ENCODE measurements around the gene TLR10. TPM values are rescaled to one million over a fixed set of nuclear protein-coding genes. Genes with fewer than 3 reads are reported as not detected.

Gene TLR10
- polyA plus RNA-seq, 1 of the 3 experiments (the other 2 are of a cell fraction) = not detected

- Histone ChIP-seq H3K9ac (no peak overlapping the region), H3K27me3 (ENCODE audit: insufficient read depth) (peaks cover 5% of the 10 kb centered on the region; the same call in 1 of the 2 replicates), H3K36me3 (replicated peaks in 1 of 2; ENCODE audit: control insufficient read depth in 1 of 2, insufficient read depth in 2 of 2, low read length in 1 of 2) (no peaks in the 10 kb centered on the region), H2AFZ (ENCODE audit: low read depth) (0 out of 2 replicates have a peak overlapping the region, but pooled peaks have one; percentile 24), H3K9me2 (no peaks in the 10 kb centered on the region), H4K20me1 (ENCODE audit: insufficient read depth) (no peaks in the 10 kb centered on the region), H3K79me2 (ENCODE audit: insufficient read depth) (no peaks in the 10 kb centered on the region), H3K9me3 (no peaks in the 10 kb centered on the region), H3F3A (replicated peaks; ENCODE audit: insufficient read depth) (no peaks in the 10 kb centered on the region), H3K4me2 (no peak overlapping the region), H3K27ac (ENCODE audit: low read depth in 2 of 2, low read length in 1 of 2) (no peak overlapping the region), H3K4me3 (ENCODE audit: low read depth in 2 of 2, low read length in 1 of 2) (peak overlapping the region in 1 of 2 experiments; percentile 26; a peak in 1 of 4 replicates), H3K4me1 (ENCODE audit: control insufficient read depth in 1 of 2, insufficient read depth in 2 of 2, low read depth in 1 of 2, low read length in 1 of 2) (no peaks in the 10 kb centered on the region)
- CTCF ChIA-PET = interaction anchor here (0.8 to 8.0 kb wide), 32 partner anchors 8 to 727 kb away, joined by 3 to 88 read pairs (median 4); partner anchors contain the start of gene TLR1
- 76% methylated on average over 8 of the region's 8 CpGs for WGBS (ENCODE audit: low lambda C conversion rate)
- POLR2A ChIA-PET = no interaction called here
- TF ChIP-seq, protein P1, sequence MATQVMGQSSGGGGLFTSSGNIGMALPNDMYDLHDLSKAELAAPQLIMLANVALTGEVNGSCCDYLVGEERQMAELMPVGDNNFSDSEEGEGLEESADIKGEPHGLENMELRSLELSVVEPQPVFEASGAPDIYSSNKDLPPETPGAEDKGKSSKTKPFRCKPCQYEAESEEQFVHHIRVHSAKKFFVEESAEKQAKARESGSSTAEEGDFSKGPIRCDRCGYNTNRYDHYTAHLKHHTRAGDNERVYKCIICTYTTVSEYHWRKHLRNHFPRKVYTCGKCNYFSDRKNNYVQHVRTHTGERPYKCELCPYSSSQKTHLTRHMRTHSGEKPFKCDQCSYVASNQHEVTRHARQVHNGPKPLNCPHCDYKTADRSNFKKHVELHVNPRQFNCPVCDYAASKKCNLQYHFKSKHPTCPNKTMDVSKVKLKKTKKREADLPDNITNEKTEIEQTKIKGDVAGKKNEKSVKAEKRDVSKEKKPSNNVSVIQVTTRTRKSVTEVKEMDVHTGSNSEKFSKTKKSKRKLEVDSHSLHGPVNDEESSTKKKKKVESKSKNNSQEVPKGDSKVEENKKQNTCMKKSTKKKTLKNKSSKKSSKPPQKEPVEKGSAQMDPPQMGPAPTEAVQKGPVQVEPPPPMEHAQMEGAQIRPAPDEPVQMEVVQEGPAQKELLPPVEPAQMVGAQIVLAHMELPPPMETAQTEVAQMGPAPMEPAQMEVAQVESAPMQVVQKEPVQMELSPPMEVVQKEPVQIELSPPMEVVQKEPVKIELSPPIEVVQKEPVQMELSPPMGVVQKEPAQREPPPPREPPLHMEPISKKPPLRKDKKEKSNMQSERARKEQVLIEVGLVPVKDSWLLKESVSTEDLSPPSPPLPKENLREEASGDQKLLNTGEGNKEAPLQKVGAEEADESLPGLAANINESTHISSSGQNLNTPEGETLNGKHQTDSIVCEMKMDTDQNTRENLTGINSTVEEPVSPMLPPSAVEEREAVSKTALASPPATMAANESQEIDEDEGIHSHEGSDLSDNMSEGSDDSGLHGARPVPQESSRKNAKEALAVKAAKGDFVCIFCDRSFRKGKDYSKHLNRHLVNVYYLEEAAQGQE (IDR thresholded peaks at IDR 0.05; ENCODE audit: low read depth, low read length) = no peak
- no peak for TF ChIP-seq CHD2 (IDR thresholded peaks at IDR 0.05; ENCODE audit: low read length, partially characterized antibody)
- TF ChIP-seq, protein P2, sequence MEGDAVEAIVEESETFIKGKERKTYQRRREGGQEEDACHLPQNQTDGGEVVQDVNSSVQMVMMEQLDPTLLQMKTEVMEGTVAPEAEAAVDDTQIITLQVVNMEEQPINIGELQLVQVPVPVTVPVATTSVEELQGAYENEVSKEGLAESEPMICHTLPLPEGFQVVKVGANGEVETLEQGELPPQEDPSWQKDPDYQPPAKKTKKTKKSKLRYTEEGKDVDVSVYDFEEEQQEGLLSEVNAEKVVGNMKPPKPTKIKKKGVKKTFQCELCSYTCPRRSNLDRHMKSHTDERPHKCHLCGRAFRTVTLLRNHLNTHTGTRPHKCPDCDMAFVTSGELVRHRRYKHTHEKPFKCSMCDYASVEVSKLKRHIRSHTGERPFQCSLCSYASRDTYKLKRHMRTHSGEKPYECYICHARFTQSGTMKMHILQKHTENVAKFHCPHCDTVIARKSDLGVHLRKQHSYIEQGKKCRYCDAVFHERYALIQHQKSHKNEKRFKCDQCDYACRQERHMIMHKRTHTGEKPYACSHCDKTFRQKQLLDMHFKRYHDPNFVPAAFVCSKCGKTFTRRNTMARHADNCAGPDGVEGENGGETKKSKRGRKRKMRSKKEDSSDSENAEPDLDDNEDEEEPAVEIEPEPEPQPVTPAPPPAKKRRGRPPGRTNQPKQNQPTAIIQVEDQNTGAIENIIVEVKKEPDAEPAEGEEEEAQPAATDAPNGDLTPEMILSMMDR (IDR thresholded peaks at IDR 0.05) = 0 out of 2 replicates have a peak, but pooled peaks have one; percentile 10
- no peak for DNase-seq
Observed at GRCh38 chr4:38783109-38783460, 295 bp upstream of the TLR10 start.

DNA sequence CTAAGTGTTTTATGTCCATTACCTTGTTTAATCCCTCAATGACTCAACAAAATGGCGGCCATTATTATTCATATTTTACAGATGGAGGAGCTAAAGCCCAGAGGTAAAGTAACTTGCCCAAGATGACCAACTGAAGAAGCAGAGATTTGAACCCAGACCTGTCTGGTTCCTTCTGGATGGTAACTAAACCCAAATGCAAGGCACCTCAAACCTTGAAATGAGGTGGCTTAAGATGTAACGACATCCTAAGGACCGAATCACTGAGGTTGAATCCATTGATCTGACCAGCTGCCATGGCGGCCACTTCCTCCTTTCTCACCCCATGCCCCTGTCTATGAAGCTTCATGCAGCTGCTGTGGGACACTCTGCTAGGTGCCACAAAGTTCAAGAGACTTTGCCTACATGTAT, 932 bp downstream of the TLR10 start:
- Histone ChIP-seq H2AFZ (ENCODE audit: low read depth) (0 out of 2 replicates have a peak overlapping the region, but pooled peaks have one; percentile 3), H3K4me3 (ENCODE audit: low read depth in 2 of 2, low read length in 1 of 2) (no peak overlapping the region), H3F3A (replicated peaks; ENCODE audit: insufficient read depth) (no peaks in the 10 kb centered on the region), H3K36me3 (replicated peaks in 1 of 2; ENCODE audit: control insufficient read depth in 1 of 2, insufficient read depth in 2 of 2, low read length in 1 of 2) (no peaks in the 10 kb centered on the region), H3K9ac (no peak overlapping the region), H3K79me2 (ENCODE audit: insufficient read depth) (no peaks in the 10 kb centered on the region), H3K4me2 (no peak overlapping the region), H3K27ac (ENCODE audit: low read depth in 2 of 2, low read length in 1 of 2) (no peak overlapping the region), H3K27me3 (ENCODE audit: insufficient read depth) (peaks cover 5% of the 10 kb centered on the region; the same call in 1 of the 2 replicates), H3K9me3 (no peaks in the 10 kb centered on the region), H4K20me1 (ENCODE audit: insufficient read depth) (no peaks in the 10 kb centered on the region), H3K4me1 (ENCODE audit: control insufficient read depth in 1 of 2, insufficient read depth in 2 of 2, low read depth in 1 of 2, low read length in 1 of 2) (no peaks in the 10 kb centered on the region), H3K9me2 (no peaks in the 10 kb centered on the region)
- no peak for TF ChIP-seq TCF12 (IDR thresholded peaks at IDR 0.05)
- no peak for TF ChIP-seq FOSL2 (IDR thresholded peaks at IDR 0.05; ENCODE audit: borderline replicate concordance, low read depth)
- no peak for TF ChIP-seq EZH2phosphoT487 (IDR thresholded peaks at IDR 0.05; ENCODE audit: borderline replicate concordance, low read depth)
- no peak for TF ChIP-seq FOXM1 (IDR thresholded peaks at IDR 0.05; ENCODE audit: low read depth)
- 81% methylated on average over 4 of the region's 4 CpGs for WGBS (ENCODE audit: low lambda C conversion rate)
- DNase-seq = no peak
- ChIA-PET CTCF (interaction anchor here (0.6 to 8.0 kb wide), 19 partner anchors 8 to 791 kb away, joined by 3 to 88 read pairs (median 8); partner anchors contain the start of gene TLR1), POLR2A (no interaction called here)

Measured in SK-N-SH (cell line).